Esophagus squamous epithelium (tissue), 4 donors: ENCODE measurements around the gene ASB8.

Experiments
- CTCF ChIP-seq, 6 experiments: fragments of 450-650 bp in 4 of 6; fragments of 200-600 bp in 2 of 6; sonication (generic) in 2 of 6; IDR thresholded peaks; one replicate each; pipeline ENCODE4 v1.5.1; 2016 to 2019; ENCODE audit warnings: antibody characterized with exemption in 6 of 6, mild to moderate bottlenecking in 4 of 6, moderate library complexity in 4 of 6
- POLR2A ChIP-seq, 4 donors: fragments of 450-650 bp; IDR thresholded peaks; one replicate each; pipeline ENCODE4 v1.6.1; 2017; ENCODE audit warnings: antibody characterized with exemption in 4 of 4, mild to moderate bottlenecking in 4 of 4, moderate library complexity in 3 of 4

GRCh38 chr12:48110691-48111311 is 46.5 kb downstream of the ASB8 start:
- TF ChIP-seq CTCF (IDR thresholded peaks at IDR 0.05) (no peak), POLR2A (IDR thresholded peaks at IDR 0.05) (no peak)
